ENCODE measurements around the gene PSMD5.
A peak's percentile ranks its signal among the peaks of the same experiment; 100 is the strongest.

The PSMD5 gene

GRCh38 chr9:120874226-120875194, 31.8 kb upstream of the PSMD5 start:
- no peak for DNase-seq

GRCh38 chr9:120873512-120873911, 30.8 kb upstream of the PSMD5 start:
- peak; percentile 66 for DNase-seq

- DNase-seq: no peak
Measured at GRCh38 chr9:120872791-120873502, 30.2 kb upstream of the PSMD5 start.

- DNase-seq: no peak
Measured at GRCh38 chr9:120870206-120870605, 27.5 kb upstream of the PSMD5 start.

- no peak for DNase-seq
Measured at GRCh38 chr9:120869726-120870125, 27.0 kb upstream of the PSMD5 start.

- DNase-seq: no peak
Measured at GRCh38 chr9:120869360-120869687, 26.6 kb upstream of the PSMD5 start.

GRCh38 chr9:120868676-120869359, 26.1 kb upstream of the PSMD5 start:
- peak; percentile 98 for DNase-seq

GRCh38 chr9:120868339-120868675, 25.6 kb upstream of the PSMD5 start:
- DNase-seq: no peak

GRCh38 chr9:120867676-120868338, 25.1 kb upstream of the PSMD5 start:
- no peak for DNase-seq

GRCh38 chr9:120866651-120867050, 23.9 kb upstream of the PSMD5 start:
- DNase-seq: no peak

GRCh38 chr9:120865809-120866208, 23.1 kb upstream of the PSMD5 start:
- DNase-seq: no peak

- no peak for DNase-seq
Measured at GRCh38 chr9:120865176-120865575, 22.5 kb upstream of the PSMD5 start.

- DNase-seq: no peak
Measured at GRCh38 chr9:120864719-120865118, 22.0 kb upstream of the PSMD5 start.

GRCh38 chr9:120863833-120864232, 21.1 kb upstream of the PSMD5 start:
- no peak for DNase-seq

GRCh38 chr9:120862452-120862851, 19.7 kb upstream of the PSMD5 start:
- DNase-seq: no peak

- no peak for DNase-seq
Measured at GRCh38 chr9:120861935-120862334, 19.2 kb upstream of the PSMD5 start.

GRCh38 chr9:120860083-120860482, 17.4 kb upstream of the PSMD5 start:
- DNase-seq: no peak

GRCh38 chr9:120859361-120859760, 16.6 kb upstream of the PSMD5 start:
- DNase-seq: no peak

- no peak for DNase-seq
Measured at GRCh38 chr9:120857902-120858301, 15.2 kb upstream of the PSMD5 start.

GRCh38 chr9:120857481-120857880, 14.8 kb upstream of the PSMD5 start:
- no peak for DNase-seq

- no peak for DNase-seq
Measured at GRCh38 chr9:120856700-120857099, 14.0 kb upstream of the PSMD5 start.

GRCh38 chr9:120855827-120856670, 13.3 kb upstream of the PSMD5 start:
- no peak for DNase-seq
